ENCODE measurements around the gene EPHA8. TPM values are rescaled to one million over a fixed set of nuclear protein-coding genes. Genes with fewer than 3 reads are reported as not detected.

Gene EPHA8
- total RNA-seq, 2 experiments from 2014 or later: not detected

- Histone ChIP-seq H3K4me1 (ENCODE audit: insufficient read depth, low read length) (no peaks in the 10 kb centered on the region), H3K27ac (ENCODE audit: low read depth in 1 of 2, low read length in 2 of 2) (no peak within 1 kb of the TSS), H3K4me3 (ENCODE audit: low read length) (no peak within 1 kb of the TSS), H3K9me3 (ENCODE audit: control insufficient read depth in 1 of 2, insufficient read depth in 1 of 2, low read length in 2 of 2) (peaks cover 0 to 5% of the 10 kb centered on the region in 2 experiments), H3K36me3 (ENCODE audit: insufficient read depth, low read length) (no peaks in the 10 kb centered on the region), H3K27me3 (ENCODE audit: control insufficient read depth in 1 of 2, insufficient read depth in 2 of 2, low read length in 2 of 2) (peaks cover 0 to 2% of the 10 kb centered on the region in 2 experiments)
- POLR2A ChIA-PET: no interaction called here
- no peaks in the 10 kb centered on the region for H3K36me3 Mint-ChIP-seq (ENCODE audit: low read depth)
- no peaks in the 10 kb centered on the region for H3K4me1 Mint-ChIP-seq (ENCODE audit: low read depth)
- TF ChIP-seq CTCF (IDR thresholded peaks at IDR 0.05): no peak
- H3K9me3 Mint-ChIP-seq: no peaks in the 10 kb centered on the region
- no peak within 1 kb of the TSS for H3K4me3 Mint-ChIP-seq
- DNase-seq: no peak
- CTCF ChIA-PET: no interaction called here
- H3K27ac Mint-ChIP-seq: no peak within 1 kb of the TSS
- H3K27me3 Mint-ChIP-seq: peaks cover 27% of the 10 kb centered on the region
- no peak for ATAC-seq (ENCODE audit: poor library complexity)
- intact Hi-C loops (cut with DNase I, micrococcal nuclease): no loop called here
These were observed 89.6 kb downstream of the EPHA8 start, which contains the start of gene C1QB for GRCh38 chr1:22652881-22653316. Gene C1QB (plus strand): TSS chr1:22653236. CDS start chr1:22659463, 6,227 bp downstream.

Small RNAs within 50 kb of the gene (microRNA-seq; reads per million reads assigned to microRNA genes)
- gene MIR6127 (ENCODE audit: borderline microRNAs expressed, borderline replicate concordance): not detected

Other genes with a start within 250 kb of the EPHA8 start
- gene ZBTB40, start 111.6 kb upstream of the EPHA8 start, total RNA-seq: 10 to 100 TPM; 28.4 to 30.6 TPM
- not detected for gene C1QA, start 73.1 kb downstream of the EPHA8 start, total RNA-seq
- gene C1QC, start 80.1 kb downstream of the EPHA8 start, total RNA-seq: not detected
- gene C1QB, start 89.7 kb downstream of the EPHA8 start, total RNA-seq: not detected
- under 1 TPM in 1 of 2 experiments, not detected in 1; 0.08 TPM for gene EPHB2, start 147.3 kb downstream of the EPHA8 start, total RNA-seq

Data from CD4-positive, alpha-beta T cell (primary cell).